ENCODE results near the gene RDX.

DNA sequence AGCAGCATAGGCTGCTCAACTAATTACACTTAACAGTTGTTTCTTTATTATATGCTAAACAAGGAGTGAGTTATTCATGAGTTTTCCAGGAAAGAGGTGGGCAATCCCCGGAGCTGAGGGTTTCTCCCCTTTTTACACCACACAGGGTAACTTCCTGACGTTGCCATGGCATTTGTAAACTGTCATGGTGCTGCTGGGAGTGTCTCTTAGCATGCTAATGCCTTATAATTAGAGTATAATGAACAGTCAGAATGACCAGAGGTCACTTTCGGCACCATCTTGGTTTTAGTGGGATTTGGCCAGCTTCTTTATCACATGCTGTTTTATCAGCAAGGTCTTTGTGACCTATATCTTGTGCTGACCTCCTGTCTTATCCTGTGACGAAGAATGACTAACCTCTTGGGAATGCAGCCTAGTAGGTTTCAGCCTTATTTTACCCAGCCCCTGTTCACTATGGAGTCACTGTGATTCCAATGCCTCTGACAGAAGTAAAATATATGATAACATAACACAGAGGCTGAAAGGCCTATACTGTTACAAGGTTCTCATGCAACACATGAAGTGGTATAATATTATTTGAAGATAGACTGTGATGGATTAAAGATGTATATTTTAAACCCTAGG, 41.3 kb upstream of the RDX start:
- TF ChIP-seq, protein P1, sequence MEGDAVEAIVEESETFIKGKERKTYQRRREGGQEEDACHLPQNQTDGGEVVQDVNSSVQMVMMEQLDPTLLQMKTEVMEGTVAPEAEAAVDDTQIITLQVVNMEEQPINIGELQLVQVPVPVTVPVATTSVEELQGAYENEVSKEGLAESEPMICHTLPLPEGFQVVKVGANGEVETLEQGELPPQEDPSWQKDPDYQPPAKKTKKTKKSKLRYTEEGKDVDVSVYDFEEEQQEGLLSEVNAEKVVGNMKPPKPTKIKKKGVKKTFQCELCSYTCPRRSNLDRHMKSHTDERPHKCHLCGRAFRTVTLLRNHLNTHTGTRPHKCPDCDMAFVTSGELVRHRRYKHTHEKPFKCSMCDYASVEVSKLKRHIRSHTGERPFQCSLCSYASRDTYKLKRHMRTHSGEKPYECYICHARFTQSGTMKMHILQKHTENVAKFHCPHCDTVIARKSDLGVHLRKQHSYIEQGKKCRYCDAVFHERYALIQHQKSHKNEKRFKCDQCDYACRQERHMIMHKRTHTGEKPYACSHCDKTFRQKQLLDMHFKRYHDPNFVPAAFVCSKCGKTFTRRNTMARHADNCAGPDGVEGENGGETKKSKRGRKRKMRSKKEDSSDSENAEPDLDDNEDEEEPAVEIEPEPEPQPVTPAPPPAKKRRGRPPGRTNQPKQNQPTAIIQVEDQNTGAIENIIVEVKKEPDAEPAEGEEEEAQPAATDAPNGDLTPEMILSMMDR (IDR thresholded peaks at IDR 0.05; ENCODE audit: low read depth, low read length, poor library complexity, severe bottlenecking) = no peak
- no peak for TF ChIP-seq EZH2phosphoT487 (IDR thresholded peaks at IDR 0.05; ENCODE audit: borderline replicate concordance, low read length)

Data from DOHH2 (cell line).